ENCODE measurements around the gene MAN2A1.

The MAN2A1 gene

GRCh38 chr5:109916481-109917153 is 226.9 kb downstream of the MAN2A1 start:
- no peak for DNase-seq
